Measurements from ENCODE around the gene MAP1LC3B2.

- no peak for TF ChIP-seq CTCF (IDR thresholded peaks at IDR 0.05; ENCODE audit: low read length)
- no peak for TF ChIP-seq EZH2 (IDR thresholded peaks at IDR 0.05; ENCODE audit: borderline replicate concordance, low read length)
Observed at GRCh38 chr12:116549993-116550392, 9.2 kb upstream of the MAP1LC3B2 start.

Data from OCI-LY1 (cell line).